ENCODE results near the gene COLGALT1. TPM values are rescaled to one million over a fixed set of nuclear protein-coding genes. Genes with fewer than 3 reads are reported as not detected.

Gene COLGALT1
- polyA plus RNA-seq, 1 donor from 2014 or later, result 11.5 TPM

GRCh38 chr19:17624314-17624991, 69.0 kb downstream of the COLGALT1 start:
- H3K36me3 Mint-ChIP-seq, result no peaks in the 10 kb centered on the region
- no peak overlapping the region for H3K4me3 Mint-ChIP-seq
- peaks cover 0 to 5% (median 0%) of the 10 kb centered on the region in 3 donors for H3K4me1 Mint-ChIP-seq
- no peak overlapping the region for H3K27ac Mint-ChIP-seq
- peaks cover 8% of the 10 kb centered on the region for H3K27me3 Mint-ChIP-seq
- H3K9me3 Mint-ChIP-seq, result peaks cover 0 to 3% (median 1%) of the 10 kb centered on the region in 3 donors

- no peak overlapping the region for H3K4me3 Mint-ChIP-seq
- H3K36me3 Mint-ChIP-seq, result no peaks in the 10 kb centered on the region
- H3K27ac Mint-ChIP-seq, result no peak overlapping the region
- peaks cover 7% of the 10 kb centered on the region for H3K27me3 Mint-ChIP-seq
- H3K4me1 Mint-ChIP-seq, result peaks cover 0 to 5% (median 0%) of the 10 kb centered on the region in 3 donors
- peaks cover 0 to 3% (median 1%) of the 10 kb centered on the region in 3 donors for H3K9me3 Mint-ChIP-seq
Measured at GRCh38 chr19:17625043-17625442, 69.6 kb downstream of the COLGALT1 start.

GRCh38 chr19:17625980-17626379, 70.5 kb downstream of the COLGALT1 start:
- H3K27ac Mint-ChIP-seq, result no peak overlapping the region
- peaks cover 7% of the 10 kb centered on the region for H3K27me3 Mint-ChIP-seq
- peaks cover 0 to 5% (median 0%) of the 10 kb centered on the region in 3 donors for H3K4me1 Mint-ChIP-seq
- no peaks in the 10 kb centered on the region for H3K36me3 Mint-ChIP-seq
- peaks cover 0 to 3% (median 1%) of the 10 kb centered on the region in 3 donors for H3K9me3 Mint-ChIP-seq
- no peak overlapping the region for H3K4me3 Mint-ChIP-seq

GRCh38 chr19:17626456-17627015, 71.1 kb downstream of the COLGALT1 start:
- no peaks in the 10 kb centered on the region for H3K36me3 Mint-ChIP-seq
- no peak overlapping the region for H3K27ac Mint-ChIP-seq
- H3K9me3 Mint-ChIP-seq, result peaks cover 0 to 3% (median 1%) of the 10 kb centered on the region in 3 donors
- H3K27me3 Mint-ChIP-seq, result peaks cover 7% of the 10 kb centered on the region
- H3K4me1 Mint-ChIP-seq, result peaks cover 0 to 5% (median 0%) of the 10 kb centered on the region in 3 donors
- H3K4me3 Mint-ChIP-seq, result no peak overlapping the region

- H3K9me3 Mint-ChIP-seq, result peaks cover 0 to 3% (median 0%) of the 10 kb centered on the region in 3 donors
- H3K27me3 Mint-ChIP-seq, result peaks cover 7% of the 10 kb centered on the region
- no peaks in the 10 kb centered on the region for H3K36me3 Mint-ChIP-seq
- H3K4me1 Mint-ChIP-seq, result peaks cover 0 to 5% (median 0%) of the 10 kb centered on the region in 3 donors
- no peak overlapping the region for H3K27ac Mint-ChIP-seq
- no peak overlapping the region for H3K4me3 Mint-ChIP-seq
Measured at GRCh38 chr19:17627161-17627560, 71.7 kb downstream of the COLGALT1 start.

GRCh38 chr19:17627921-17628320, 72.5 kb downstream of the COLGALT1 start:
- peaks cover 7% of the 10 kb centered on the region for H3K27me3 Mint-ChIP-seq

GRCh38 chr19:17629760-17630159, 74.3 kb downstream of the COLGALT1 start:
- Mint-ChIP-seq H3K4me3 (no peak overlapping the region), H3K27ac (no peak overlapping the region), H3K36me3 (no peaks in the 10 kb centered on the region), H3K9me3 (peaks cover 0 to 6% (median 0%) of the 10 kb centered on the region in 3 donors), H3K27me3 (peaks cover 4% of the 10 kb centered on the region), H3K4me1 (no peaks in the 10 kb centered on the region)

More at GRCh38 chr19:17627921-17628320, 72.5 kb downstream of the COLGALT1 start:
- H3K36me3 Mint-ChIP-seq, result no peaks in the 10 kb centered on the region
- H3K9me3 Mint-ChIP-seq, result peaks cover 0 to 3% (median 0%) of the 10 kb centered on the region in 3 donors
- no peak overlapping the region for H3K4me3 Mint-ChIP-seq
- H3K4me1 Mint-ChIP-seq, result no peaks in the 10 kb centered on the region
- H3K27ac Mint-ChIP-seq, result no peak overlapping the region

- Mint-ChIP-seq H3K36me3 (no peaks in the 10 kb centered on the region), H3K4me3 (no peak overlapping the region), H3K27ac (no peak overlapping the region), H3K27me3 (peaks cover 3% of the 10 kb centered on the region), H3K4me1 (peaks cover 0 to 3% (median 0%) of the 10 kb centered on the region in 3 donors), H3K9me3 (peaks cover 0 to 7% (median 0%) of the 10 kb centered on the region in 3 donors)
Measured at GRCh38 chr19:17632577-17632976, 77.1 kb downstream of the COLGALT1 start.

Other genes with a start within 250 kb of the COLGALT1 start
- 218 TPM for gene MRPL34, start 249.8 kb upstream of the COLGALT1 start, polyA plus RNA-seq
- 38.6 TPM for gene DDA1, start 246.1 kb upstream of the COLGALT1 start, polyA plus RNA-seq
- gene ANO8, start 220.8 kb upstream of the COLGALT1 start, polyA plus RNA-seq, result not detected
- gene GTPBP3, start 218.1 kb upstream of the COLGALT1 start, polyA plus RNA-seq, result 11.1 TPM
- gene PLVAP, start 178.3 kb upstream of the COLGALT1 start, polyA plus RNA-seq, result not detected
- gene CCDC194, start 161.5 kb upstream of the COLGALT1 start, polyA plus RNA-seq, result not detected
- gene BST2, start 150.0 kb upstream of the COLGALT1 start, polyA plus RNA-seq, result 162 TPM
- gene MVB12A, start 135.6 kb upstream of the COLGALT1 start, polyA plus RNA-seq, result 22.2 TPM
- gene TMEM221, start 107.0 kb upstream of the COLGALT1 start, polyA plus RNA-seq, result not detected
- gene NXNL1, start 94.7 kb upstream of the COLGALT1 start, polyA plus RNA-seq, result not detected
- 4.5 TPM for gene SLC27A1, start 85.1 kb upstream of the COLGALT1 start, polyA plus RNA-seq
- 106 TPM for gene PGLS, start 44.0 kb upstream of the COLGALT1 start, polyA plus RNA-seq
- not detected for gene UNC13A, start 132.7 kb downstream of the COLGALT1 start, polyA plus RNA-seq
- gene MAP1S, start 163.8 kb downstream of the COLGALT1 start, polyA plus RNA-seq, result 50.3 TPM
- gene FCHO1, start 195.8 kb downstream of the COLGALT1 start, polyA plus RNA-seq, result 42.4 TPM
- gene B3GNT3, start 239.5 kb downstream of the COLGALT1 start, polyA plus RNA-seq, result not detected